Heart right ventricle (tissue), 16 donors: ENCODE measurements around the gene PSD4. TPM values are rescaled to one million over a fixed set of nuclear protein-coding genes. Genes with fewer than 3 reads are reported as not detected.

Source experiments
- ATAC-seq, 8 donors: fragments of 200-7000 bp; cut with Tn5 transposase; one replicate each; pipeline ENCODE4 v1.9.1; 2020; ENCODE audit warnings: mild to moderate bottlenecking in 8 of 8, moderate library complexity in 8 of 8, moderate number of reproducible peaks in 1 of 8
- DNase-seq, 2 donors: peaks; one replicate each; pipeline ENCODE4 v3.0.0-alpha.2; 2020
- H3K27ac ChIP-seq, 10 donors: fragments of 200-600 bp; sonication (generic) in 2 of 10; one replicate each; pipeline versions ENCODE4 v1.5.0 to v1.8.0; 2020 to 2022; ENCODE audit warnings: mild to moderate bottlenecking in 3 of 10
- H3K27me3 ChIP-seq, 7 donors: fragments of 200-600 bp; one replicate each; pipeline ENCODE4 v1.8.0; 2021 to 2022; ENCODE audit warnings: mild to moderate bottlenecking in 2 of 7
- H3K36me3 ChIP-seq, 9 donors: fragments of 200-600 bp; sonication (generic) in 1 of 9; one replicate each; pipeline versions ENCODE4 v1.5.0 to v1.8.0; 2020 to 2022; ENCODE audit warnings: mild to moderate bottlenecking in 2 of 9
- H3K4me1 ChIP-seq, 9 donors: fragments of 200-600 bp; sonication (generic) in 1 of 9; one replicate each; pipeline versions ENCODE4 v1.5.0 to v1.8.0; 2020 to 2022; ENCODE audit warnings: mild to moderate bottlenecking in 4 of 9
- H3K4me3 ChIP-seq, 10 donors: fragments of 200-600 bp; sonication (generic) in 2 of 10; one replicate each; pipeline versions ENCODE4 v1.5.0 to v1.8.0; 2020 to 2022; ENCODE audit warnings: mild to moderate bottlenecking in 7 of 10, moderate library complexity in 2 of 10
- H3K9me3 ChIP-seq, 11 donors: fragments of 200-600 bp in 10 of 11; sonication (generic) in 2 of 11; one replicate each; pipeline versions ENCODE4 v1.5.0 to v1.8.0; 2013 to 2022; ENCODE audit warnings: mild to moderate bottlenecking in 2 of 11, control low read depth in 1 of 11, moderate library complexity in 1 of 11
- CTCF ChIP-seq, 9 donors: fragments of 200-600 bp; sonication (generic) in 2 of 9; IDR thresholded peaks; one replicate each; pipeline versions ENCODE4 v1.5.0 to v1.8.0; 2021 to 2022; ENCODE audit warnings: antibody characterized with exemption in 9 of 9, mild to moderate bottlenecking in 5 of 9, moderate library complexity in 1 of 9
- WGBS, 2 donors: extraction: QIAGEN DNeasy Blood & Tissue Kit; methylation state at CpG; one replicate each; pipeline ENCODE4 v1.1.7; 2013; ENCODE audit warnings: inconsistent platforms in 1 of 2; 5-methylcytosine and 5-hydroxymethylcytosine counted together
- intact Hi-C, 10 donors: fragments of 100-400 bp; cut with DNase I; formaldehyde crosslinking; loops; one replicate each; pipeline versions ENCODE4 v1.11.1 to v1.14.2; 2022
- polyA plus RNA-seq, 2 donors: library from polyadenylated mRNA; stranded (reverse); fragments of 200-250 nt; gene quantifications; one replicate each; pipeline ENCODE4 v1.2.3, GENCODE V29; 2013
- total RNA-seq, 10 donors: library from RNA; stranded (reverse); fragmentation: NEBNext Ultra II Directional in 3 of 10; extraction: Animal tissue kit (Norgen Biotek cat#: 25700) in 3 of 10; gene quantifications; one replicate each; pipeline versions ENCODE4 v1.2.1 to v1.2.4, GENCODE V29; 2021 to 2023
- donor health status: Arrhythmogenic right ventricular cardiomyopathy.
- donor health status: ischemic (EF 13 %, LVEDD 7.1; RV severe dilation, severe dysfunction).
- donor health status: healthy with polysubstance abuse.
- donor health status: DM: no; HTN: yes; CAD: no.
- donor health status: DM: no; HTN: no; CAD: no.
- donor health status: ischemic (EF 25% LVEDD 6.9; RV normal size, moderate dysfunction).
- donor health status: ischemic (EF 25% LVEDD 5.7; RV mildly dilated, moderate dysfunction).
- donor health status: healthy.
- donor health status: DM: yes; HTN: yes; CAD: no.
- donor health status: Ischemic cardiomyopathy.
- donor health status: ischemic (EF 35%, LVEDD 5.7; RV mildly dilated, moderate dysfunction).
- donor health status: nonischemic (EF 11% LVEDD 7.7; RV severe dilation, severe dysfunction).
- donor health status: DM: yes; HTN: yes; CAD: no.
- donor health status: PGD.
- donor health status: ischemic (EF 29% LVEDD 5.4; RV normal size, mild dysfunction).
- donor health status: nonischemic (EF 23%, LVEDD 6.1; RV moderate dilation, normal function).

The PSD4 gene
- total and polyA plus RNA-seq, 12 donors, result 1.0 to 13.0 (median 1.7) TPM

- no peak for TF ChIP-seq CTCF (IDR thresholded peaks at IDR 0.05)
- ATAC-seq (no peak), DNase-seq (no peak)
- H3K9me3 ChIP-seq, result no peaks in the 10 kb centered on the region
- H3K4me1 ChIP-seq, result peaks cover 0 to 11% (median 3%) of the 10 kb centered on the region in 9 donors
- 65 to 69% methylated on average over 2 of the region's 2 CpGs for WGBS, 2 donors
- no peaks in the 10 kb centered on the region for H3K36me3 ChIP-seq
- no peak overlapping the region for H3K4me3 ChIP-seq
- H3K27ac ChIP-seq, result no peak overlapping the region
- intact Hi-C loops, result no loop called here
- H3K27me3 ChIP-seq, result no peaks in the 10 kb centered on the region
Observed at GRCh38 chr2:113224647-113225236, 51.0 kb downstream of the PSD4 start.

GRCh38 chr2:113225263-113226259 is 51.8 kb downstream of the PSD4 start:
- DNase-seq (no peak), ATAC-seq (peak in 5 of 8 donors; percentile 22 to 61 (median 43))
- Histone ChIP-seq H3K4me3 (no peak overlapping the region), H3K4me1 (peaks cover 0 to 12% (median under 1%) of the 10 kb centered on the region in 9 donors), H3K9me3 (no peaks in the 10 kb centered on the region), H3K36me3 (no peaks in the 10 kb centered on the region), H3K27ac (no peak overlapping the region), H3K27me3 (no peaks in the 10 kb centered on the region)
- TF ChIP-seq CTCF (IDR thresholded peaks at IDR 0.05), result no peak
- intact Hi-C loops, result no loop called here
- WGBS, 2 donors, result 65 to 66% methylated on average over 12 of the region's 12 CpGs

- peaks cover 0 to 20% (median 6%) of the 10 kb centered on the region in 9 donors for H3K4me1 ChIP-seq
- no peak for TF ChIP-seq CTCF (IDR thresholded peaks at IDR 0.05)
- H3K27ac ChIP-seq, result no peak overlapping the region
- ATAC-seq (no peak), DNase-seq (no peak)
- intact Hi-C loops, result no loop called here
- no peaks in the 10 kb centered on the region for H3K27me3 ChIP-seq
- H3K9me3 ChIP-seq, result no peaks in the 10 kb centered on the region
- H3K4me3 ChIP-seq, result no peak overlapping the region
- H3K36me3 ChIP-seq, result no peaks in the 10 kb centered on the region
- WGBS, 2 donors, result 77% methylated on average over 4 of the region's 4 CpGs
Observed at GRCh38 chr2:113226462-113226861, 52.7 kb downstream of the PSD4 start.

- Histone ChIP-seq H3K4me1 (peaks cover 0 to 24% (median 6%) of the 10 kb centered on the region in 9 donors), H3K9me3 (no peaks in the 10 kb centered on the region), H3K36me3 (no peaks in the 10 kb centered on the region), H3K4me3 (no peak overlapping the region), H3K27ac (no peak overlapping the region), H3K27me3 (no peaks in the 10 kb centered on the region)
- no peak for DNase-seq
- WGBS, 2 donors, result 77 to 90% methylated on average over 1 of the region's 1 CpG
- intact Hi-C loops, result no loop called here
- ATAC-seq, result no peak
- no peak for TF ChIP-seq CTCF (IDR thresholded peaks at IDR 0.05)
Observed at GRCh38 chr2:113227290-113227689, 53.5 kb downstream of the PSD4 start.
